H54 (cell line): ENCODE results near the gene TGFBI.
A peak's percentile ranks its signal among the peaks of the same experiment; 100 is the strongest.

Experiments
- DNase-seq: peaks from one replicate; pipeline ENCODE4 v3.0.0; 2011; ENCODE audit warnings: low spot score, mixed read lengths; ENCODE audit not compliant: insufficient read length
- FAIRE-seq: peaks from 3 replicates; lab custom pipeline; 2011; peaks lifted over from hg19 to GRCh38; lab: Jason Lieb, UNC
- POLR2A ChIP-seq: IDR thresholded peaks from 2 replicates; pipeline ENCODE4 v1.6.1; 2011; ENCODE audit warnings: low read depth, mild to moderate bottlenecking, low read length

Gene TGFBI

DNA sequence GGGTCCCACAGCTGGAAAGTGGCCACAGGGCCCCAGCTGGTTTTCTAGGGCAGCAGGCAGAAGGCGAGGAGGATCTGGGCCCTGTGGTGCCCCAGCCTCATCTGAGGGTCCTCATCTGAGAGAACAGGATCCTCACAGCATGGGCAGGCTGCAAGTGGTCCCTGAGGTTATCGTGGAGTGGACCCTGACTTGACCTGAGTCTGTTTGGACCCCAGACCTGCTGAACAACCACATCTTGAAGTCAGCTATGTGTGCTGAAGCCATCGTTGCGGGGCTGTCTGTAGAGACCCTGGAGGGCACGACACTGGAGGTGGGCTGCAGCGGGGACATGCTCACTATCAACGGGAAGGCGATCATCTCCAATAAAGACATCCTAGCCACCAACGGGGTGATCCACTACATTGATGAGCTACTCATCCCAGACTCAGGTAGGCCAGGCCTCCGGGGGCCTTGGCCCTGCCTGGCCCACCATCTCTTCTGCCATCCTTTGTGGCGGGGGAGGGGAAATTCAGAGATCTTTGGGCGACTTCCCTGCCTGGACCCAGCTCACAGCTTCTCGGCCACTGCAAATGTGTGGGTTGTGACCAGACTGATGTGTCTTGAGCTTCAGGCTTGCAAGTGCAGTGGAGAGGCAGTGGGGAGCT lies 24.0 kb downstream of the TGFBI start:
- FAIRE-seq (no peak), DNase-seq (no peak)
- no peak for TF ChIP-seq POLR2A

DNA sequence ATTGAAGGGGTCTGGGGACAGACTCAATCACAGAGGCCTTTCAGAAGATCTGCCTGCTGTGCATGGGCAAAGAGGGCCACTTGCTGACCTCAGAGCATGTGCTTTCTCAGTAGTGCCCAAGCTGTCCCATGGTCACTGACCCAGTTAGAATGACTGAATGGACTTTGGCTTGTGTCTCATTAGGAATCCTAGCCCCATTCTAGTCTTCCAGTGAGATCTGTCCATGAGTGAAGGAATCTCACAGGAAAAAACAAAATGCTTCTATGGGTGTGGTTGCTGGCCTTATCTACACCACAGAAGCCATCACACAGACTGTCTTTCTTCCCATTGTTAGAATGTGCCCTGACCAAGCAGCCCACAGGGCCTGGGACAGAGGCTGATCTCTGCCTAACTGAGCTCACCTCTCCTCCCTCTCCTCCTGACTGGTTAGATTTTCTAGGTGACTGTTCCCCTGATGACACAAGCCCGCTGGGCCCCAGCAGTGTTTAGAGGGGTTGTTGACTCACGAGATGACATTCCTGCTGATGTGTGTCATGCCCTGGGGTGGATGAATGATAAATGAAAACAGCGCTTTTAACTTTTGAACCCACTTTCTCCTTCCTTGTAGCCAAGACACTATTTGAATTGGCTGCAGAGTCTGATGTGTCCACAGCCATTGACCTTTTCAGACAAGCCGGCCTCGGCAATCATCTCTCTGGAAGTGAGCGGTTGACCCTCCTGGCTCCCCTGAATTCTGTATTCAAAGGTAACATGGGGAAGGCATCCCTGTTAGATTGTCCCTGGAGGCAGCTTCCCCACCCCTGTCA lies 24.8 kb downstream of the TGFBI start:
- FAIRE-seq (no peak), DNase-seq (peak; percentile 78)
- TF ChIP-seq POLR2A, result no peak

DNA sequence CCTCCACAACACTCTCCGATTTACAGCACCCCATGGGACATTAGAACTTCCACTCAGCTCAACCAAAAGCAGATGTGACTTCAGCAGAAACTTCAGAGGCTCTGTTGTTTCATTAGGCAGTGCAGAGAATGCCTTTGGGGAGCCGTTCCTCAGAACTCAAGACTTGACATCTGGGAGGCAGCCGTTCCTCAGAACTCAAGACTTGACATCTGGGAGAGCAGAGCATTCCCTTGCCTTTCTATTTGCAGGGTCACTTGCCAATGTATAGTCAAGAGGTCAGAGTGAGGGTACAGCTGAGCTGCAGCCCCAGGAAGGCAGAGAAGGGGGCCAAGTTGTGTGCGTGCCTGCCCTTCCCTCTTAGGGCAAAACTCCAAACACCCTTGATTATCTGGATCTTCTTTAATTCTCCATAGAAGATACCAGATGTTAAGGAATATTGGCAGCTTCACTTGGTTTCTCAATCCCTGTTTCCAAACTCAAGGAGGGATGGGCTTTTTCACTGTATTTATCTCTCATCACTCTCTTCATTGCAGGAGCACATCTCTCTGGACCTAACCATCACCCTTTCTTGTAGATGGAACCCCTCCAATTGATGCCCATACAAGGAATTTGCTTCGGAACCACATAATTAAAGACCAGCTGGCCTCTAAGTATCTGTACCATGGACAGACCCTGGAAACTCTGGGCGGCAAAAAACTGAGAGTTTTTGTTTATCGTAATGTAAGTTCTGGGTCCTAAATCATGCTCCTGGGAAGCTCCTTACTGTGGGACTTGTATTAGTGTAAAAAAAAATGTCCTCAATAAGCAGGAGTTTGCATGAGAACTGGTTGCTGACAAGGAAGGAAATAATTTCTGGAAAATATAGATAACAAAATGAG lies 25.6 kb downstream of the TGFBI start:
- no peak for DNase-seq
- TF ChIP-seq POLR2A, result no peak
- no peak for FAIRE-seq

GRCh38 chr5:136055612-136056309 lies 27.0 kb downstream of the TGFBI start:
- FAIRE-seq (no peak), DNase-seq (no peak)

GRCh38 chr5:136056336-136056735 lies 27.5 kb downstream of the TGFBI start:
- 0 out of 2 replicates have a peak, but pooled peaks have one; percentile 5 for TF ChIP-seq POLR2A
- DNase-seq (no peak), FAIRE-seq (no peak)

More at GRCh38 chr5:136055612-136056309, 27.0 kb downstream of the TGFBI start:
- TF ChIP-seq POLR2A, result no peak

DNA sequence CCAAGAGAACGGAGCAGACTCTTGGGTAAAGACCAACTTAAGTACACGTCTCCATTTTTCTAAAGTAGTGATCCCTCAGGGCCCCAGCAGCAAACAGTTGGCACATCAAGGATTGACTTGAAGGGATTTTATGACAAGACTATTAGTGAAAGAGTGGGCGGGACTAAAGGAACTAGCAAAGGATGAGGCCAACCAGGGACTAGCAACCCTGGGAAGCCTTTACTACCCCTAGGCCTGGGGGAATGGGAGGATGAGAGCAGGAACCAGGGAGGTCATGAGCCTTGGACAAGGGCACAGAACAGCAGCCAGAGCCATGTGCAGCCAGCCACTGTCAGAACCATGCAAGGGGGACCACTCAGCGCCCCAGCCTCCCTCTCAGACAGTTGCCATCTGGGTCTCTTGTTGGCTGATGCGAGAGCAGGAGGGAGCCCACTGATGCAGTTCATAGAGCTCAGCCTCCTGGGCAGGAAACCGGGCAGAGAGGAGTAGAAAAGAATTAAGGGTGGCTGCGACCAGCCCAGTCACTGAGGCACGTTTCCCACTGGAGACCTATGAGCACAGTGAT lies 28.1 kb downstream of the TGFBI start:
- no peak for DNase-seq
- no peak for TF ChIP-seq POLR2A
- no peak for FAIRE-seq

GRCh38 chr5:136057401-136058038 lies 28.7 kb downstream of the TGFBI start:
- FAIRE-seq (no peak), DNase-seq (no peak)
- TF ChIP-seq POLR2A, result no peak

DNA sequence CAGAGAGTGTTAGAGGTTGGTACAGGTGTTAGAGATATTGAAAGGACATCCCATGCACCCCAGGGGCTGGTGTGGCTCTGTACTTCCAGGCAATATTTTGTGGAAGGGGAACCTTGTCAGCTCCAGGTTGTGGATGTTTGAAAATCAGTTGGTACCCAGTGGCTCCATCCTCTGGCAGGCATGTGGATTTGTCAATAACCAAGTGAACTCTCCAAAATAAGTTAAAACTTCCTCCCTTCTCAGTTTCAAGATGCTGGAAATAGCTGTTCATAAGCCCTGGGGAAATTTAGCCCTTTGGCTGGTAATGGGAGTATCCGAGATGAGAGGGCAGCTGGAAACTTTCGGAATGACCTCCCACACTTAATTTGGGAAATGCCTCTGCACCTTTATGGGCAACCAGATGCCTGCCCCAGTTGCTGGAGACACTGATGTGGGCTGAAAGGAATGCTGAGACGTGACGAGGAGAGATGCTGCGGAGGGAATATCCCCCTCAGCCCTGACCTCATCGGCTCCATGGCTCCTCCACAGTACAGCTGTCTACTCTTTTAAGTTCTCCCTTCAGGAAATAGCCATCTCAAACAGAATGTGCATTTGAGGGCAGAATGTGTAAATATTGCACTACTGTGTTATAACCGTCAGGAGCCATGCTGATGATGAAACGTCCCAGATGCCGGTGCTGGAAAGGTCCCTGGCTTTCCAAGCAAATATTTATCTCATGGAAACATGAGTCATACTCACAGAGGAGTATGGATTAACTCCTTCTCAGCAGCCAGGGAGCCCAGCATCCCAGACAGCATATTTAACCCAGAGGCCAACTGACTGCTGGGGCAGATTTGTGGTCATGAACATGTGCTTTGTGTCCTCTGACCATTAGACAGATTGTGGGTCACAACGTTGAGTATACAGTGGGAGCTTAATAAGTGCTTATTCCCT lies 29.5 kb downstream of the TGFBI start:
- FAIRE-seq, result peak; percentile 41
- TF ChIP-seq POLR2A, result no peak
- peak; percentile 57 for DNase-seq

DNA sequence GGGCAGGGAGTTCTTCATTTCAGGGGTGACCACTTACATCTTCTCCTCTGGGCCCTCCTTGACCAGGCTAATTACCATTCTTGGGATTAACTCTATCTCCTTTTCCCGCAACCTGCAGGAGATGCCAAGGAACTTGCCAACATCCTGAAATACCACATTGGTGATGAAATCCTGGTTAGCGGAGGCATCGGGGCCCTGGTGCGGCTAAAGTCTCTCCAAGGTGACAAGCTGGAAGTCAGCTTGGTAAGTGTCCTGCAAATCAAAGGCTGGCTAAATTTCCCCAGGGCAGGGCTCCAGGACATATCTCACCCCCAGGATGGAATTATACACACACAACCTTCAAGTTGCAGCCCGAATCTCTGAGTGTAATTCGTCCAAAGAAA lies 30.2 kb downstream of the TGFBI start:
- FAIRE-seq (no peak), DNase-seq (no peak)
- TF ChIP-seq POLR2A, result no peak

- FAIRE-seq (no peak), DNase-seq (no peak)
- no peak for TF ChIP-seq POLR2A
These were observed 32.2 kb downstream of the TGFBI start for GRCh38 chr5:136060963-136061362.

DNA sequence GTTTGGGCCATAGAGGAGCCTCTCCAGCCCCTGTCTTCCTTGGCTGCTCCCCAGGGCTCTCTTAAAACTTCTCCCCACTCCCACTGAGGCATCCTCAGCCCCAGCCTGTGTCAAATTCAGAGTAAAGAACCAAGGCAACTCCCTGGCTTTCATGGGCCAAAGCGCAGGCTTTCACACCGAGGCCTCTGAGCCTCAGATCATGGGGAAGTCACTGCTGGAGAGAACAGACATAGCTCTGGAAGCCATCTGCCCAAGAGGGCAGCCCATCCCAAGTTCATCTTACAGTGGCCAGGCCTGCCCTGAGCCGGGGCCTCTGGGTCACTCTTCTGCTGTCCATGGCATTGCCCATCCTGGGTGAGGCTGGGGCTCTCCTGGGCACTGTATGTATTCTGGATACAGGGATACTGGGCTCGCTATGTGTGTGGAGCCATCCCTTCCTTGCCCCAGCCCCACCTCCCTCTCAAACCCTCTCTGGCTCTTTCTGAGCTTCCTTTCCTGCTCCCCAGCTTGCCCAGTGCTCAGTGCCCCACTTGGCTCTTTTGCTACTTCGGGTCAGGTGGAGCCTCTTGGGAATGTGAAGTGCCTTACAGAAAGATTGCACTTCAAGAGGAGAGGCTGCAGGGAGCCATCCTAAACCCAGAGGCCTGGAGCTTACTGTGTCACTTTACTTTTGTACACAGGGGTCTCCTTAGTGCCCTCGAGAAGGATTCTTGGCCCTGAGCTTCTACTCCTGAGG lies 33.0 kb downstream of the TGFBI start:
- DNase-seq (no peak), FAIRE-seq (no peak)
- TF ChIP-seq POLR2A, result no peak
